Measurements from ENCODE around the gene TIGD1.

GRCh38 chr2:232503809-232504323, 46.5 kb downstream of the TIGD1 start:
- TF ChIP-seq ZC3H10 (CRISPR knock-in tag; IDR thresholded peaks at IDR 0.05) (no peak), ZNF8 (CRISPR knock-in tag; IDR thresholded peaks at IDR 0.05) (no peak), CSDC2 (CRISPR knock-in tag; IDR thresholded peaks at IDR 0.05) (no peak), CSRNP3 (CRISPR knock-in tag; IDR thresholded peaks at IDR 0.05) (no peak), CREB5 (CRISPR knock-in tag; IDR thresholded peaks at IDR 0.05; ENCODE audit: low read depth) (no peak), ZFP30 (CRISPR knock-in tag; IDR thresholded peaks at IDR 0.05) (no peak), TOX (CRISPR knock-in tag; IDR thresholded peaks at IDR 0.05; ENCODE audit: borderline replicate concordance) (no peak), PATZ1 (CRISPR knock-in tag; IDR thresholded peaks at IDR 0.05; ENCODE audit: borderline replicate concordance) (no peak), RARB (CRISPR knock-in tag; IDR thresholded peaks at IDR 0.05) (no peak), TSHZ2 (CRISPR knock-in tag; IDR thresholded peaks at IDR 0.05) (no peak), ARNTL (CRISPR knock-in tag; IDR thresholded peaks at IDR 0.05; ENCODE audit: borderline replicate concordance, low read depth) (no peak)

All from SK-N-SH treated with all-trans-retinoic acid at 6 μM for 48 hours (cell line).